Measurements from ENCODE around the gene ANKRD35.
"Not testable (repeated sequence)": the region's sequence is repeated elsewhere in the genome, so short reads cannot be mapped to it uniquely, and the experiment has no call there.

Gene ANKRD35

GRCh38 chr1:145885738-145886287, at the start of gene ANKRD35:
Gene ANKRD35, minus strand, starts transcription at chr1:145885866. Its CDS starts 108 bp downstream, at chr1:145885758.
- DNase-seq (ENCODE audit: low read depth, low spot score): no peak

DNA sequence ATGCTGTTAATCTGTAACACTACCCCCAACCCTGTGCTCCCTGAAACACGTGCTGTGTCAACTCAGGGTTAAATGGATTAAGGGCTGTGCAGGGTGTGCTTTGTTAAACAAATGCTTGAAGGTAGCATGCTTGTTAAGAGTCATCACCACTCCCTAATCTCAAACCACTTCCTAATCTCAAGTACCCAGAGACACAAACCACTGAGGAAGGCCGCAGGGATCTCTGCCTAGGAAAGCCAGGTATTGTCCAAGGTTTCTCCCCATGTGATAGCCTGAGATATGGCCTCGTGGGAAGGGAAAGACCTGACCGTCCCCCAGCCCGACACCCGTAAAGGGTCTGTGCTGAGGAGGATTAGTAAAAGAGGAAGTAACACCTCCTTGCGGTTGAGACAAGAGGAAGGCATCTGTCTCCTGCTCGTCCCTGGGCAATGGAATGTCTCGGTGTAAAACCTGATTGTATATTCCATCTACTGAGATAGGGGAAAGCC, 46.9 kb upstream of the ANKRD35 start:
- DNase-seq (ENCODE audit: low read depth, low spot score): not testable (repeated sequence)

- DNase-seq (ENCODE audit: low read depth, low spot score): no peak
Measured at GRCh38 chr1:145927916-145928643, 42.4 kb upstream of the ANKRD35 start.

- DNase-seq (ENCODE audit: low read depth, low spot score): peak; percentile 96
Measured at GRCh38 chr1:145927063-145927886, 41.6 kb upstream of the ANKRD35 start, which contains the start of gene RBM8A. Gene RBM8A, minus strand, starts transcription at chr1:145927484. Its CDS starts 58 bp downstream, at chr1:145927426.

DNA sequence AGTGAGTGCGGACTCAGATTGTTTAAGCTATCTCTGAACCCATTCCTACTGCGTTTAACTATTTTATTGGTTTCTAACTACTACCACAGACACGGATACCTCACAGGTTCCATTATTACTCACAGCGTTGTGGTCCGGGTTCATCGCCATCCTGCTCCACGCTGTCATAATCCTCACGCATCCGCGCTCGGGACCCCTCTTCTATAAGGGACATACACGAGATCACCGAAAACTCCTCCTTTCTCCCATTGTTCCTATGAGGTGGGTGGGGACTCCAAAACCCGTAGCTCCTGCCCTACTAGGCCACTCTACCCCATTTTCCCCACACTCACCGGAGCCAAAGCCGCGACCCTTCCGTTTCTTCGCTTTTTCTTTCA, 41.0 kb upstream of the ANKRD35 start:
- DNase-seq (ENCODE audit: low read depth, low spot score): no peak

GRCh38 chr1:145922266-145922665, 36.6 kb upstream of the ANKRD35 start:
- DNase-seq (ENCODE audit: low read depth, low spot score): no peak

DNA sequence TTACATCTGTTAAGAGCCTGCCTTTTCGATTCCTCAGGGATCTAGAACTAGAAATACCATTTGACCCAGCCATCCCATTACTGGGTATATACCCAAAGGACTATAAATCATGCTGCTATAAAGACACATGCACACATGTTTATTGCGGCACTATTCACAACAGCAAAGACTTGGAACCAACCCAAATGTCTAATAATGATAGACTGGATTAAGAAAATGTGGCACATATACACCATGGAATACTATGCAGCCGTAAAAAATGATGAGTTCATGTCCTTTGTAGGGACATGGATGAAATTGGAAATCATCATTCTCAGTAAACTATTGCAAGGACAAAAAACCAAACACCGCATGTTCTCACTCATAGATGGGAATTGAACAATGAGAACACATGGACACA, 34.6 kb upstream of the ANKRD35 start:
- not testable (repeated sequence) for DNase-seq (ENCODE audit: low read depth, low spot score)

DNA sequence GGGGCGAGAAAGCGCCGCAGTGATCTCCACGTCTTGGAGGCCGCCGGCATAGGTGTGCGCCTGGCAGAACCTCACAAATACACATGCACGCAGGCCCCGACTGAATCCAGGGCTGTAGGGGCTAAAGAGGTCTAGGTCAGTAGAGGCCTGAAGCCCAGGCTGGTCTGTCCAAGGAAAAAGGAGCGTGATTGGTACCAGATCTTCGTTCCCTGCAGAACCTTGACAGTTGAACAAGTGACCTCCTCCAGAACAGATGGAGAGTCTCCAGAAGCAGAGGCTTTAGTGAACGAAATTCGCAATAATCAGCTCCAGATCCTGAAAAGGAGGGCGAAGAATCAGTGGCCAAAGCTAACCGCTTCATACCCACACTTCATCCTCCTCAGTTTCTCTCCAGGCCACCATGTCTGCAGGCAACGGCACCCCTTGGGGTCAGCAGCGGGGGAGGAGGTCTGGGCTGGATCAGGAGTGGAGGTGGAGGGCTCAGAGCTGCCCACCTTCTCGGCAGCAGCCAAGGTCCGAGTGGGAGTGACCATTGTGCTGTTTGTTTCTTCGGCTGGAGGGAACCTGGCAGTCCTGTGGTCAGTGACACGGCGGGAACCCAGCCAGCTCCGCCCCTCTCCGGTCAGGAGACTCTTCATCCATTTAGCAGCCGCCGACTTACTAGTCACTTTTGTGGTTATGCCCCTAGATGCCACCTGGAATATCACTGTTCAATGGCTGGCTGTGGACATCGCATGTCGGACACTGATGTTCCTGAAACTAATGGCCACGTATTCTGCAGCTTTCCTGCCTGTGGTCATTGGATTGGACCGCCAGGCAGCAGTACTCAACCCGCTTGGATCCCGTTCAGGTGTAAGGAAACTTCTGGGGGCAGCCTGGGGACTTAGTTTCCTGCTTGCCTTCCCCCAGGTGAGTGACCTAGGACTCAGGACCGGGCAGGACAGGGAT, 33.6 kb upstream of the ANKRD35 start:
- DNase-seq (ENCODE audit: low read depth, low spot score): no peak

GRCh38 chr1:145918144-145918991, 32.7 kb upstream of the ANKRD35 start, which contains the start of gene PEX11B:
Gene PEX11B, minus strand, starts transcription at chr1:145918717. Its CDS starts 29 bp downstream, at chr1:145918688.
- no peak for DNase-seq (ENCODE audit: low read depth, low spot score)

DNA sequence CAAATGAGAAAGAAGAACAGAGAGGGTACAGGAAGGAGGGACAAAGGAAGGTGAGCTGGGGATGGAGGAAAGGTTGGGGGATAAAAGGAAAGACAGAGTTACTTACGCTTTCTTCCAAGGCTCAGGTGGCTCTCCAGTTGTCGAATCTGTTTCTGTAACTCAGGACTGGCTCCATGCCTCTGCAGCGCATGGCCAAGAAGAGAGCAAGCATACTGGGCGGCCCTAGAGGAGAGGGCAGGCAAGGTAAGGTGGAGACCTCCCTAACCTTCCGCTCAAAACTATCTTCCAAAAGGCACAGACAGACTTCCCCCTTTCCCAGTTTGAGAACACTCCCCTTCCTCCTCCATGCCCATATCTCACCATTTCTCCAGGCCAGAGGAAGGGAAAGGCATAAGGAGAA, 31.9 kb upstream of the ANKRD35 start:
- DNase-seq (ENCODE audit: low read depth, low spot score): no peak

DNA sequence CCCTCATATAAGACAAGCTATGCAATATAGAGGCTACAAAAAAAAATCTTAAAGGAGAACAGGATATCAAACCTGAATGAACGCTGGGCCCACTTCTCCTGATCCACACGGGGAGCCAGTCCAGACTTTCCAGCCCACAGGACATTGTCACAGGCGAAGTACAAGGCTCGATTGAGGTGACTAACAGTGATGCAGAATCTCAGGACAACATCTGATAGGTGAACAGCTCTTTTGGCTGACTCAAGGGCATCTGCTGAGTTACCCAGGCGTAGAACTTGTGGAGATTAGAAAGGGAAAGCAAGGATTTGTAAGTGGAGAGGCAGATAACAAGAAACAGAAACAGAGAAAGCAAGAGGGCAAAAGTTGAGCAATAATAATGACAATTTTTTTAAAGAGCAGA, 31.1 kb upstream of the ANKRD35 start:
- DNase-seq (ENCODE audit: low read depth, low spot score): no peak

- no peak for DNase-seq (ENCODE audit: low read depth, low spot score)
Measured at GRCh38 chr1:145912128-145912641, 26.5 kb upstream of the ANKRD35 start.

DNA sequence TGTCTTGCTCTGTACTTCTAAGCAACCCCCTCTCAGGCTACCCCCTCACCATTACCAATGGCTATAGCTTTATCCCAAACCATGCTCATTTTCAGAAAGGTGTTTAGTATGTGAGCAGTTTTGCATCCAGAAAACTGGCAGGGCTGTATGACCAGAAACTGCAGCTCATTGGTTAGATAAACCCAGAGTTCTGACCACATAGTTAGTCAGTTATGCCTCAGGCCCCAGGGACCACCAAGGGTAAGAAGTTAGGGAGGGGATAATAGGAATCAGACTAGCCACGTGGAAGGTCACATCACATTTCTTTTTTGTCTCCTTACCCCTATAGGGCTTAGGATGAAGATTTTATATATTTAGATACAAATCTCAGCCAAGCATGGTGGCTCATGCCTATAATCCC, 23.0 kb upstream of the ANKRD35 start:
- no peak for DNase-seq (ENCODE audit: low read depth, low spot score)

DNA sequence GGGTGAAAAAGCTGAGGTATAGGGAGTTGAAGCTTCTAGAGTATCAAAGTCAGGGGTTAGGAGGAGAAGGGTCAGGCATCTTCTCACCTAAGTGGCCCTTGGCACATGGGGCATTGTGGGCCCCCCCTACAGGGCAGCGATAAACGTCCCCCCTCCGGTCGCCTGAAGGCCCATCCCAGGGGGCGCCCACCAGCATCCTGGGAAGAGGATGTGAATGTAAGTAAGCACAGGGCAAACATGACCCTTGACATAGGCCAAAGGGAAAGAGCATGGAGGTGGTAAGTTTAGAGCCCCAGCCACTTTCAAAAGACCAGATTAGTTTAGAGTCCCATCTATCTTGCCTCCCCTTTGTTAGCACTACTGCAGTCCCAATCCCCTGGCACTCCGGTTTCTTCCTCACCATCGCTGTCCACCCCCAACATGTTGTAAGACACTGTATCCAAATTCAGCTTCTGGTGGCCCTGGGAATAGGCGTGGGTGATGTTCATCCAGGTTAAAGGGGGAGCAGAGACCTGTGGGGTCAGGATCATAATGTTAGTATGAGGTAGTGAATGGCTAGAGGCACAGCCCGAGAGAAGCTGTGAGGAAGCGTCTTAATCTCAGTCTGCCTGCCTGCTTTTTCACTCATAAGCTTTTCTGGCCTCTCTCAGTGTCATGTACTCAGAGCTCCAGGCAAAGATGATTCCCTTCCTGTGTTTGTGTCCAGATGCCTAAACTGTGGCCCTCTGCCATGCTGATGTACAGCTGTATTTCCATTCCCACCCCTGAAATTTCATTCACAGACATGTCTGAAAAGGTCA, 21.5 kb upstream of the ANKRD35 start:
- DNase-seq (ENCODE audit: low read depth, low spot score): no peak

DNA sequence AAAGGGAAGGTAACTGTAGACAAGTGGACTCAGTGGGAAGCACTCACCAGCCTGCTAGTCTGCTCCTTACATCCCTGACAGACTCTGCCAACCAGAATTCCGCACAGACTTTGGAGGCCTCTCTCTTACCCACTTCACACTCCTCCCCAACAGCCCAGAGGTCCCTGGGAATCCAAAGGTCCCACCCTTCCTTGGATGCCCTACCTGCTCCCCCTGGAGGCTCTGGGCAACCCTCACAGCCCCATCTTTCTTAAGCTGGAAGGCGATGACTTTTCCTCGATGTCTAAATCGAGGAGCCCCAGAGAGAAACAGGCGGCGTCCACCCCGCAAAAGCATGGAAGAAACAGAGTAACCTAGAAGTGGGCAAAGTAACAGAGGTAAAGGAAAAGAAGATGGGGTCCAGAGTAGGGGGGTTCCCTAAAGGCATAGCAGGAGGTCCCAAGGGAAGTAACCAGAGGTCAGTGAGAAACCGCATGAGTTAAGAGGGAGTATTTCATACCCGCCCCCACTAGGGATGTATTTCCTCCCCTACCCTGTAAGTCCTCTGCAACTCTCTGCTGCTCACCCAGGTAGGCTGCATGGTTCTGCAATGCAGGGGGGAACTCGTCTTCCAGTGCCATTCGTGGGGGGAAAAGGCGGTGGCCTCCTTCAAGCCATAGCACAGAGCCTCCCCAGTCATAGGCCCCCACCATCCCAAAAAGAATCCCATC, 15.8 kb upstream of the ANKRD35 start:
- DNase-seq (ENCODE audit: low read depth, low spot score): no peak

GRCh38 chr1:145898756-145899155, 13.1 kb upstream of the ANKRD35 start:
- DNase-seq (ENCODE audit: low read depth, low spot score): no peak

GRCh38 chr1:145897969-145898368, 12.3 kb upstream of the ANKRD35 start:
- DNase-seq (ENCODE audit: low read depth, low spot score): no peak

DNA sequence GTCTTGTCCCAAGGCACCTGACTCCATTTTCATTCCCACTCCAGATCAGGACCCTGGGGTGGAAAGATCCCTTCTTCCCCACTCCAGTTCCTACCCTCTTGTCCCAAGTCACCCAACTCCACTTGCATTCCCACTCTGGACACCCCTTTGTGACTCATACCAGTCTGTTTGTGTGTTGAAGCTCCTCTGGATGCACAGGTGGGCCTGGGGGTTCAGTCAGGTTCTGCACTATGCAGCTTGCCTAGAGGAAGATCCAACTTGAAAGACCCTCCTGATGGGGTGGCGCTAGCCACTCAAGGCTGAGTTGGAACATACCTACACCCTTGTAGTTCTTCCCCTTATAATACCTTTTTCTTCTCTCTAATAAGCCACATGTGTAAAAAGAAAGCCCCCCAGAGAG, 9.8 kb upstream of the ANKRD35 start:
- no peak for DNase-seq (ENCODE audit: low read depth, low spot score)

Measured in iPS DF 19.7 (cell line).